AG04450 (cell line): ENCODE data around the gene NCOA6. TPM values are rescaled to one million over a fixed set of nuclear protein-coding genes. Genes with fewer than 3 reads are reported as not detected.
A peak's percentile ranks its signal among the peaks of the same experiment; 100 is the strongest.

Source experiments
- CTCF ChIA-PET: fragments of 300-600, 350-600 bp; formaldehyde crosslinking; extraction: SDS; loops from one replicate; lab custom pipeline; 2022; ENCODE audit warnings: antibody characterized with exemption, inconsistent platforms; lab: Charles Lee
- POLR2A ChIA-PET: fragments of 350-600 bp; formaldehyde crosslinking; extraction: SDS; loops from one replicate; lab custom pipeline; 2021; ENCODE audit warnings: antibody characterized with exemption, inconsistent platforms; lab: Yijun Ruan, JAX
- DNase-seq: peaks from one replicate; pipeline ENCODE4 v3.0.0-alpha.2; 2011; ENCODE audit warnings: low read depth, low spot score
- H3K27ac ChIP-seq: one replicate; pipeline ENCODE4 v1.5.1; 2012; ENCODE audit warnings: low read depth, low read length, control low read depth
- H3K27me3 ChIP-seq: one replicate; pipeline ENCODE4 v1.6.0; 2012; ENCODE audit warnings: low read length; ENCODE audit not compliant: control insufficient read depth, insufficient read depth
- H3K4me3 ChIP-seq: 2 replicates; pipeline ENCODE4 v1.5.1; 2011; ENCODE audit warnings: mild to moderate bottlenecking, low read depth, low read length, control low read depth
- H3K9me3 ChIP-seq: 2 replicates; pipeline ENCODE4 v1.5.1; 2012; ENCODE audit warnings: low read length; ENCODE audit not compliant: control insufficient read depth, insufficient read depth
- polyA plus RNA-seq: library from polyadenylated mRNA; depleted of rRNA; stranded (reverse); fragments of >200 nt; gene quantifications from 2 replicates; pipeline ENCODE4 v1.2.3, GENCODE V29; 2011
- TF ChIP-seq, protein P1 (sequence below): IDR thresholded peaks from 2 replicates; pipeline ENCODE4 v1.5.1; 2011; ENCODE audit warnings: low read depth, low read length, control low read depth, inconsistent platforms

Gene NCOA6
- polyA plus RNA-seq, 1 experiment, result 15.5 TPM

DNA sequence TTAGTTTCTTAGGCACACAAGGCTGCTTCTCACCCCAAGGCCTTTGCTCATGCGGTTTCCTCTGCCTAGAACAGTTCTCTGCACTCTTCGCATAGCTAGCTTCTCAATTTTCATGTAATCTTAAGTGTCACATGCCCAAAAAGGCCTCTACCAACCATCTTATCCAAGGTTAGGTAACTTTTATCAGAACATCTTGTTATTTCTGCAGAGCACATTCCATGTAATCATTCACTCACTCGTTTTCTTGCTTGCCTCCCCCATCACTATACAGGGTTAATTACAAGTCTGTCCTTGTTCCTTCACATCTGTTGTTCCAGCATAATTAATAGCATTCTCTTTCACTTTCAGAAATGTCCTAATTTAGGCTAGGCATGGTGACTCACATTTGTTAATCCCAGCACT is 53.8 kb downstream of the NCOA6 start:
- Histone ChIP-seq H3K27ac (no peak overlapping the region), H3K9me3 (no peaks in the 10 kb centered on the region), H3K4me3 (no peak overlapping the region), H3K27me3 (no peaks in the 10 kb centered on the region)
- no peak for DNase-seq
- POLR2A ChIA-PET, result no interaction called here
- CTCF ChIA-PET, result interaction anchor here (0.7 to 2.6 kb wide), 2 partner anchors 15 to 23 kb away, joined by 5 to 11 read pairs; no protein-coding TSS in a partner anchor
- TF ChIP-seq, protein P1, sequence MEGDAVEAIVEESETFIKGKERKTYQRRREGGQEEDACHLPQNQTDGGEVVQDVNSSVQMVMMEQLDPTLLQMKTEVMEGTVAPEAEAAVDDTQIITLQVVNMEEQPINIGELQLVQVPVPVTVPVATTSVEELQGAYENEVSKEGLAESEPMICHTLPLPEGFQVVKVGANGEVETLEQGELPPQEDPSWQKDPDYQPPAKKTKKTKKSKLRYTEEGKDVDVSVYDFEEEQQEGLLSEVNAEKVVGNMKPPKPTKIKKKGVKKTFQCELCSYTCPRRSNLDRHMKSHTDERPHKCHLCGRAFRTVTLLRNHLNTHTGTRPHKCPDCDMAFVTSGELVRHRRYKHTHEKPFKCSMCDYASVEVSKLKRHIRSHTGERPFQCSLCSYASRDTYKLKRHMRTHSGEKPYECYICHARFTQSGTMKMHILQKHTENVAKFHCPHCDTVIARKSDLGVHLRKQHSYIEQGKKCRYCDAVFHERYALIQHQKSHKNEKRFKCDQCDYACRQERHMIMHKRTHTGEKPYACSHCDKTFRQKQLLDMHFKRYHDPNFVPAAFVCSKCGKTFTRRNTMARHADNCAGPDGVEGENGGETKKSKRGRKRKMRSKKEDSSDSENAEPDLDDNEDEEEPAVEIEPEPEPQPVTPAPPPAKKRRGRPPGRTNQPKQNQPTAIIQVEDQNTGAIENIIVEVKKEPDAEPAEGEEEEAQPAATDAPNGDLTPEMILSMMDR, result no peak

GRCh38 chr20:34768096-34768495 is 57.4 kb downstream of the NCOA6 start:
- ChIA-PET POLR2A (no interaction called here), CTCF (interaction anchor here (0.7 to 6.2 kb wide), 8 partner anchors 9 to 455 kb away, joined by 3 to 60 read pairs (median 16); no protein-coding TSS in a partner anchor)
- DNase-seq, result peak; percentile 33
- no peak overlapping the region for H3K4me3 ChIP-seq
- H3K27ac ChIP-seq, result no peak overlapping the region
- TF ChIP-seq, protein P1, result no peak
- no peaks in the 10 kb centered on the region for H3K27me3 ChIP-seq
- H3K9me3 ChIP-seq, result no peaks in the 10 kb centered on the region

GRCh38 chr20:34762031-34762555 is 63.4 kb downstream of the NCOA6 start:
- CTCF ChIA-PET, result interaction anchor here (4.9 kb wide), 1 partner anchor 8 kb away, joined by 31 read pairs; no protein-coding TSS in a partner anchor
- no peak overlapping the region for H3K27ac ChIP-seq

DNA sequence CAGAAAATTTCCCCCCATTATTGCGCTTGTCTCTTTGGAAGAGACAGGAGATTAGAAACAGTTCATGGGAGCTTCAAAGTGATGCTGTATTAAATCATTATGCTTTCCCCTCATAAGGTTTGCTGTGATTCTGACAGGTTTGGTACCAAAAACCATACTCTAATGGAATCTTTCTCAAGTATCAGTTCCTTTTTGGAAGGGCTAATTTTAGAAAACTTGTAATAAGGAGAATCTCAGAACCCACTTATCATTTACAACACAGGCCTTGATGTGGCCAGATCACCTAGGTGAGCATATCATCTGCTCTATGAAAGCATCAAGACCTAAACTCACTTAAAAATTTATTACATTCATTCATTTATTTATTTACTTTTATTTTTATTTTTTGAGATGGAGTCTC is 70.1 kb downstream of the NCOA6 start:
- DNase-seq, result no peak
- TF ChIP-seq, protein P1, result no peak
- Histone ChIP-seq H3K27ac (no peak overlapping the region), H3K27me3 (no peaks in the 10 kb centered on the region), H3K4me3 (no peak overlapping the region), H3K9me3 (no peaks in the 10 kb centered on the region)
- CTCF ChIA-PET, result interaction anchor here (1.4 to 4.5 kb wide), 2 partner anchors 13 to 14 kb away, joined by 6 to 36 read pairs; no protein-coding TSS in a partner anchor
- POLR2A ChIA-PET, result interaction anchor here (1.0 kb wide), 1 partner anchor 14 kb away, joined by 3 read pairs; no protein-coding TSS in a partner anchor

More at GRCh38 chr20:34762031-34762555, 63.4 kb downstream of the NCOA6 start:
- H3K4me3 ChIP-seq, result no peak overlapping the region
- no peaks in the 10 kb centered on the region for H3K9me3 ChIP-seq
- TF ChIP-seq, protein P1, result no peak
- DNase-seq, result no peak
- no peaks in the 10 kb centered on the region for H3K27me3 ChIP-seq
- POLR2A ChIA-PET, result no interaction called here

DNA sequence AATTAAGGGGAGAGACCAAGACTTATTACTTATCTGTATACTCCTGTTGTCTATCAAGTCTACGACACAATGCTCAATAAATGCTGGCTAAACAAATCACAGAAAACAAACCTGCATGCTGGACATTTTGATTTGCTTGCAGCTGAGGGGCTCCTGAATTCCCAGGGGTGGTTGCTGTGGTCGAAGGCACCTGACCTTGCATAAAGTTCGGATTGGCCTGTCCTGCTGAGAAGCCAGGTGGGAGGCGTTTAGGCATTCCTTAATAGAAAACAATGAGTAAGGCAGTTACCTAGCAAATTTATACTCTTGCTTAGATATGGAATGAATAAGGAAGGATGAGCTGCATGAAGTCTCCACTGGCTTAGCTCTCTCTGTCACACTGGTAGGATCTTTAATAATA is 70.8 kb downstream of the NCOA6 start:
- CTCF ChIA-PET, result interaction anchor here (1.3 to 4.5 kb wide), 3 partner anchors 14 to 442 kb away, joined by 4 to 36 read pairs (median 5); no protein-coding TSS in a partner anchor
- H3K9me3 ChIP-seq, result no peaks in the 10 kb centered on the region

More for the DNA sequence above, 70.8 kb downstream of the NCOA6 start:
- TF ChIP-seq, protein P1, result no peak
- H3K27me3 ChIP-seq, result no peaks in the 10 kb centered on the region
- no peak overlapping the region for H3K27ac ChIP-seq
- DNase-seq, result no peak
- POLR2A ChIA-PET, result interaction anchor here (1.0 kb wide), 1 partner anchor 15 kb away, joined by 3 read pairs; no protein-coding TSS in a partner anchor
- H3K4me3 ChIP-seq, result no peak overlapping the region
